Fibroblast of lung (primary cell): ENCODE measurements around the gene PAGE2.

Source experiments
- EZH2 ChIP-seq: IDR thresholded peaks from 2 replicates; pipeline ENCODE4 v1.5.1; 2012; ENCODE audit warnings: low read length, control low read depth, mild to moderate bottlenecking; ENCODE audit errors: missing control alignments
- TF ChIP-seq, protein P1 (sequence below), 2 donors: IDR thresholded peaks in 1 of 2; conservative IDR thresholded peaks in 1 of 2; 1 replicate in 1 of 2; 2 replicates in 1 of 2; pipeline ENCODE4 v1.5.1; 2011 to 2012; ENCODE audit warnings: low read length in 2 of 2, control low read depth in 1 of 2, inconsistent platforms in 1 of 2, low read depth in 1 of 2, mild to moderate bottlenecking in 1 of 2

DNA sequence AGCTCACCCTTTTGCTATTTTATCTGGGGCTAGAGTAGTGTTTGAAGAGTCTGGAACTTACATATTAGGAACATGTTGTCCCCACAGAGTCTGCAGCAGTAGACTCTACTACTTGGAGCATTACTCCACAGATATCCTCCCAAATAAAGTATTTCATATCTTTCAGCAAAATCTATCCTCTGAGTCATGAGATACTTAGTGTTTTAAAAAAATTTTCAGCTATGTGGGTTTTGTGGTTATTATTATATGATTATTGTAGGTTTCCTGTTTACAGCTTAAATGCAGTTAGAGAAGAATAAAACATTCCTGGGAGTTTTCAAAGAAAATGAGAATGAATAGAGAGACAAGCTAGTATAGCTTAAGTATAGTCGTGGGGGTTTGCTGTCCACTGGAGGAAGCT lies 30.9 kb downstream of the PAGE2 start:
- TF ChIP-seq EZH2 = no peak
- TF ChIP-seq, protein P1, sequence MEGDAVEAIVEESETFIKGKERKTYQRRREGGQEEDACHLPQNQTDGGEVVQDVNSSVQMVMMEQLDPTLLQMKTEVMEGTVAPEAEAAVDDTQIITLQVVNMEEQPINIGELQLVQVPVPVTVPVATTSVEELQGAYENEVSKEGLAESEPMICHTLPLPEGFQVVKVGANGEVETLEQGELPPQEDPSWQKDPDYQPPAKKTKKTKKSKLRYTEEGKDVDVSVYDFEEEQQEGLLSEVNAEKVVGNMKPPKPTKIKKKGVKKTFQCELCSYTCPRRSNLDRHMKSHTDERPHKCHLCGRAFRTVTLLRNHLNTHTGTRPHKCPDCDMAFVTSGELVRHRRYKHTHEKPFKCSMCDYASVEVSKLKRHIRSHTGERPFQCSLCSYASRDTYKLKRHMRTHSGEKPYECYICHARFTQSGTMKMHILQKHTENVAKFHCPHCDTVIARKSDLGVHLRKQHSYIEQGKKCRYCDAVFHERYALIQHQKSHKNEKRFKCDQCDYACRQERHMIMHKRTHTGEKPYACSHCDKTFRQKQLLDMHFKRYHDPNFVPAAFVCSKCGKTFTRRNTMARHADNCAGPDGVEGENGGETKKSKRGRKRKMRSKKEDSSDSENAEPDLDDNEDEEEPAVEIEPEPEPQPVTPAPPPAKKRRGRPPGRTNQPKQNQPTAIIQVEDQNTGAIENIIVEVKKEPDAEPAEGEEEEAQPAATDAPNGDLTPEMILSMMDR (conservative IDR thresholded peaks at IDR 0.05 in 1 of 2, IDR thresholded peaks at IDR 0.05 in 1 of 2; ENCODE audit: low read depth in 1 of 2, low read length in 2 of 2) = no peak
